GM10266 (cell line): Measurements from ENCODE around the gene HDAC5.

Experiments used
- DNase-seq: peaks from one replicate; pipeline ENCODE4 v3.0.0; 2012; ENCODE audit errors: extremely low spot score
- TF ChIP-seq, protein P1 (sequence below): IDR thresholded peaks from 2 replicates; pipeline ENCODE4 v1.5.1; 2012; ENCODE audit warnings: mild to moderate bottlenecking, low read depth; ENCODE audit not compliant: control insufficient read depth, insufficient read depth; ENCODE audit errors: missing control alignments

Gene HDAC5

DNA sequence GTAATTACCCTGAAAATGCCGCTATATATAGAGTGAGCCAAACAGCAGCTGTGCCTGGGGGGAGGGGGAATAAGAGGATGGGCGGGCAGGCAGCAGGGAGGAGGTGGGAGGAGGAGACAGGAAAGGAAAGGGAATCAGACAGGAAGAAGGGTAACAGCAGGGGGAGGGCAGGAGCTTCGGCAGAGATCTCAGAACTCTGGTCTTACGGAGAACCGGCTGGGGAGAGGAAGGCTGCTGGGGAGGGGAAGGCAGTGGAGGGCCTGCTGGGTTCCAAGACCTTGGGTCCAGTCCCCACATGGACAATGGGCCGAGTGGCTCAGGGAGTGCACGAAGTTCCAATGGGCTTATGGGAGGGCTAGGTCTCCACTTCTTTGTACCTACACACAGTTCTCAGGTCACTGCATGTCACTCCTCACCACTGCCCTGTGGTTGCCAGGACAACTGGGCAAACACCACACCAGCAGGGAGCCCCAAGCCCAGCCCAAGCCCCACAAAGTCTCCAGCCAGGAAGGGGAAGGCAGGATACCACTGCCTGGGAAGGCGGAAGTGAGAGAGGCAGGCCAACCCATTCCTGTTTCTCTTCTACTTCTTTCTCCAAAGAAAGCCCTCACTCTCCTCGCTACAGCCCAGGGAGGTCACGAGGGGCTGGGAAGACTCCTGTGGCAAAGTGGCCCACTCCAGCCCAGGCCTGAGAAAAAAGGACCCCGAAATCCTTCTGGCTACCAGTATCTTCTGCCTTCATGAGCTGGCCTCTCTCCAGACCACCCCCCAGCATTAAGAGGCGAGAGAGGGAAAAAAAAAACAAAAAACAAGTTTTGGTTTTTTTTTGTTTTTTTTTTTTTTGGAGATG is 27.6 kb downstream of the HDAC5 start:
- TF ChIP-seq, protein P1, sequence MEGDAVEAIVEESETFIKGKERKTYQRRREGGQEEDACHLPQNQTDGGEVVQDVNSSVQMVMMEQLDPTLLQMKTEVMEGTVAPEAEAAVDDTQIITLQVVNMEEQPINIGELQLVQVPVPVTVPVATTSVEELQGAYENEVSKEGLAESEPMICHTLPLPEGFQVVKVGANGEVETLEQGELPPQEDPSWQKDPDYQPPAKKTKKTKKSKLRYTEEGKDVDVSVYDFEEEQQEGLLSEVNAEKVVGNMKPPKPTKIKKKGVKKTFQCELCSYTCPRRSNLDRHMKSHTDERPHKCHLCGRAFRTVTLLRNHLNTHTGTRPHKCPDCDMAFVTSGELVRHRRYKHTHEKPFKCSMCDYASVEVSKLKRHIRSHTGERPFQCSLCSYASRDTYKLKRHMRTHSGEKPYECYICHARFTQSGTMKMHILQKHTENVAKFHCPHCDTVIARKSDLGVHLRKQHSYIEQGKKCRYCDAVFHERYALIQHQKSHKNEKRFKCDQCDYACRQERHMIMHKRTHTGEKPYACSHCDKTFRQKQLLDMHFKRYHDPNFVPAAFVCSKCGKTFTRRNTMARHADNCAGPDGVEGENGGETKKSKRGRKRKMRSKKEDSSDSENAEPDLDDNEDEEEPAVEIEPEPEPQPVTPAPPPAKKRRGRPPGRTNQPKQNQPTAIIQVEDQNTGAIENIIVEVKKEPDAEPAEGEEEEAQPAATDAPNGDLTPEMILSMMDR, result no peak
- DNase-seq, result peak; percentile 66

DNA sequence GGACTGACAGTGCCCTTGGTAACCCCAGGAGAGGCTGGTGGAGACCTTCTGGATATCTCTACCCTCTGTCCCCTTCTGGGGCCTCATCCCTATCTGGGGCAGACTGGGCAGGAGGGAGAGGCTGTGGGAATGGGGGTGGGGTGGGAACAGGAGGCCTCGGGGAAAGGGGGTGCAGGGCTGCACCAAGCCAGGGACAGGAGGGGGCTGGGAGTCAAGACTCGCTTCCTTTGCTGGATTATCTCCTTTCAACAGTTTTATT is 28.1 kb downstream of the HDAC5 start:
- no peak for DNase-seq
- TF ChIP-seq, protein P1, result no peak

DNA sequence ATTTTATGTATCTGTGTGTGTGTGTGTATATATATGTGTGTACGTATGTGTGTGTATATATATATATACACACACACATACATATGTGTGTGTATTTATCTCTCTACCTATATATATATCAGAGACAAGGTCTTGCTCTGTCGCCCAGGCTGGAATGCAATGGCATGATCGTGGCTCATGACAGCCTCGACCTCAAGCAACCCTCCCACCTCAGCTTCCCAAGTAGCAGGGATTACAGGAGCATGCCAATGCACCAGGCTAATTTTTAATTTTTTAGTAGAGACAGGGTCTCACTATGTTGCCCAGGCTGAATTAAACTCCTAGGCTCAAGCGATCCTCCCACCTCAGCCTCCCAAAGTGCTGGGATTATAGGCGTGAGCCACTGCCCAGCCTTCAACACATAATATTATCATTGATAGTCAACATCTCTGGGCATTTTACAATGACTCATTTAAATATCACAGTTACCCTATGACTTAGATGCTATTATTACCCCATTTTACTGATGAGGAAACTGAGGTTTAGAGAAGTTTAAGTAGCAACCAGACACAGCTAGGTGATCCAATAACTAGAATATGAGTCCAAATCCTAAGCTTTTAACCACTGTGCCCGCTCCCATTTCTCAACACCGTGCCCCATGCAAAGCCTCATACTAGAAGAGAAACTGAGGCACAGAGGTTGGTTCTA is 28.6 kb downstream of the HDAC5 start:
- TF ChIP-seq, protein P1, result no peak
- DNase-seq, result no peak

DNA sequence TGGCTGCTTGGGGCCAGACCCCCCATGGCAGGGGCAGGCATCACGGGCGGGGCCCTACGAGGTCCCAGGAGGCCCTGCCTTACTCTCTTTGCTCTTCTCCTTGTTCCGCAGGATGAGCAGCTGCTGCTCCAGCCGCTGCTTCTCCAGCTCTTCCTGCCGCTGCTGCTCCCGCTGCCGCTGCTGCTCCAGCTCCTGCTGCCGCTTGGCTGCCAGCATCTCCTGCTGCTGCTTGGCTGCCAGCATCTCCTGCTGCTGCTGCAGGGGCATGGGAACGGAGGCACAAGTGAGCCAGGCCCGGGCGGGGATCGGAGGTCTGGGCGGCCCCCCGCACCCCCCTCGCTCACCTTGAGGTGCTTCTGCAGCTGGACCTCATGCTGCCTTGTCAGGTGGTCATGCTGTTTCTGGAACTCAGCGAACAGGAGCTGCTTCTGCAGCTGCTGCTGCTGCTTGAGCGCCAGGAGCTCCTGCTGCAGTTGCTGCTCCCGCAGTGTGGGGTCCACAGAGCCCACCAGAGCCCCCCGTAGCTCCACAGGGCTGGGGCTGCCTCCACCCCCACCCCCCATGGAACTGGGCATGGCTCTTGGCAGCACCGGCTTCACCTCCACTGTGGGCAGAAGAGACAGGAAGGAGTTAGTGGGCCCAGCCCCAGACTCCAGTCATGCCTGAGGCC is 30.1 kb downstream of the HDAC5 start:
- TF ChIP-seq, protein P1, result no peak
- no peak for DNase-seq

DNA sequence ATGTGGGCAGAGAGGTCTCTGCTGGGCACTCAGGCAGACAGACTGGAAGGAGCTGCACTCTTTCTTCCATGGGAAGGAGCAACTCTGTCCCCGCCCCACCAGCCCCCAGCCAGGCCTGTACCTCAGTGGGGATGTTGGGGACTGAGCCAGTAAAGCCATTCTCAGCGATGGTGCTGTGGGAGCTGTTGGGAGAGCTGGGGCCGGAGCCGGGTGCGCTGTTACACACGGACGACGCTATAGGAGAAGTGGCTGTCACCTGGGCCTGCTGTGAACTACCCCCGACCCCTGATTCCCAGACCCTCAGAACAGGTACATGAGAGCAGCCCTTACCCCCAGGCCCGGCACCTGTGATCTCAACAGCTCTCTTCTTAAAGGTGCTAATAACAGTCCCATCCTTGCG is 31.4 kb downstream of the HDAC5 start:
- TF ChIP-seq, protein P1, result no peak
- DNase-seq, result no peak

DNA sequence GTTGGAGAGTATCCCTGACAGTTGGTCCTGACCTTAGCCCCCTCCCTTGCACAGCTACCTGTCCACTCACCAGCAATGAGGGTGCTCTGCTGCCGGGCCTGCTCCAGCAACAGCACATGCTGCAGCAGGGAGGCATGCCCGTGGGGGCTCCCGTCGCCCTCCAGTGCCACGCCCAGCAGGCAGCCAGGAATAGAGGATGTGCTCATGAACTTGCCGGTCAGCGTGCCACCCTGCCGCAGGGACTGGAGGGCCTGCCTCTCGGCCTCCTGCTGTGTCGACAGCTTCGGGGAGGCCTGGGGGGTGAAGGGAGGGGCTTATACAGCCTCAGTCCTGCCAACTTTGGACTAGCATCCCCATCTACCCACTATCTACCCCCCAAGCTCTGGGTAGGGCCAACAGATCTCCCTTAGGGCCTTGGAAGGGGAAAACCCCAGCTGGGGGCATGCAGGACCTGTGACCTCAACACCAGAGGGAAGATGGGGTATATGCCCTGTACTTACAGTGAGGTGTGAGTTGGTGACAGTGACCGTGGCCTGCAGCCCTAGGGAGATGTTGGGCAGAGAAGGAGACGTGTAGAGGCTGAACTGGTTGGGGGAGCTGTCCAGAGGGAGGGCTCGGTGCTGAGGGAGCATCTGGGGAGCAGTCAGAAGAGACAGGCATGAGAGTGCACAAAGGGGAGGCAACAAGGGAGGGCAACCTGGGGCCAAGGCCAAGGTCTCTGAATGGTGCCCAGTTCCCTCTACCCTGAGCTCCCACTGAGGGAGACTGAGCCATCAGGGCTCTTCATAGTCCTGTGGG is 32.0 kb downstream of the HDAC5 start:
- TF ChIP-seq, protein P1, result no peak
- no peak for DNase-seq
